GM10248 (cell line): Measurements from ENCODE around the gene MFSD1.

Source experiments
- CTCF ChIA-PET: fragments of 300-600 bp; sonication (Branson Sonifier 250); formaldehyde crosslinking; extraction: SDS; loops from one replicate; lab custom pipeline; 2021; ENCODE audit warnings: antibody characterized with exemption; lab: Yijun Ruan, JAX
- POLR2A ChIA-PET: fragments of 350-650 bp; sonication (Branson Sonifier 250); formaldehyde crosslinking; extraction: SDS; loops from one replicate; lab custom pipeline; 2020; ENCODE audit warnings: antibody characterized with exemption; lab: Yijun Ruan, JAX
- DNase-seq: peaks from one replicate; pipeline ENCODE4 v3.0.0; 2012; ENCODE audit errors: extremely low spot score
- CTCF ChIP-seq: IDR thresholded peaks from 2 replicates; pipeline ENCODE4 v1.5.1; 2012; ENCODE audit warnings: mild to moderate bottlenecking, low read depth; ENCODE audit errors: extremely low read depth, missing control alignments, control extremely low read depth

MFSD1 gene

GRCh38 chr3:158770741-158771350 lies 31.0 kb upstream of the MFSD1 start:
- no peak for DNase-seq
- POLR2A ChIA-PET: no interaction called here
- no peak for TF ChIP-seq CTCF
- CTCF ChIA-PET: interaction anchor here (1.0 to 1.1 kb wide), 2 partner anchors 9 to 16 kb away, joined by 3 read pairs; no protein-coding TSS in a partner anchor

- TF ChIP-seq CTCF: no peak
- CTCF ChIA-PET: interaction anchor here (0.8 to 1.5 kb wide), 3 partner anchors 10 to 44 kb away, joined by 3 to 5 read pairs (median 3); no protein-coding TSS in a partner anchor
- POLR2A ChIA-PET: no interaction called here
- no peak for DNase-seq
These were observed 30.3 kb upstream of the MFSD1 start for GRCh38 chr3:158771577-158771976.

GRCh38 chr3:158771982-158772381 lies 29.9 kb upstream of the MFSD1 start:
- no peak for TF ChIP-seq CTCF
- no peak for DNase-seq
- CTCF ChIA-PET: interaction anchor here (0.7 to 1.5 kb wide), 3 partner anchors 9 to 45 kb away, joined by 3 to 5 read pairs (median 3); no protein-coding TSS in a partner anchor
- POLR2A ChIA-PET: no interaction called here

- POLR2A ChIA-PET: no interaction called here
- CTCF ChIA-PET: interaction anchor here (1.0 to 2.2 kb wide), 4 partner anchors 14 to 46 kb away, joined by 3 to 7 read pairs (median 3); no protein-coding TSS in a partner anchor
- DNase-seq: no peak
- TF ChIP-seq CTCF: no peak
These were observed 28.7 kb upstream of the MFSD1 start for GRCh38 chr3:158773166-158773565.

- POLR2A ChIA-PET: no interaction called here
- CTCF ChIA-PET: interaction anchor here (1.4 to 2.2 kb wide), 2 partner anchors 15 to 47 kb away, joined by 3 to 7 read pairs; no protein-coding TSS in a partner anchor
- DNase-seq: no peak
- no peak for TF ChIP-seq CTCF
These were observed 27.7 kb upstream of the MFSD1 start for GRCh38 chr3:158773845-158774830.

GRCh38 chr3:158774965-158775364 lies 26.9 kb upstream of the MFSD1 start:
- ChIA-PET POLR2A (no interaction called here), CTCF (no interaction called here)
- TF ChIP-seq CTCF: no peak
- DNase-seq: no peak
